ENCODE measurements around the gene MYO1B.

Gene MYO1B

DNA sequence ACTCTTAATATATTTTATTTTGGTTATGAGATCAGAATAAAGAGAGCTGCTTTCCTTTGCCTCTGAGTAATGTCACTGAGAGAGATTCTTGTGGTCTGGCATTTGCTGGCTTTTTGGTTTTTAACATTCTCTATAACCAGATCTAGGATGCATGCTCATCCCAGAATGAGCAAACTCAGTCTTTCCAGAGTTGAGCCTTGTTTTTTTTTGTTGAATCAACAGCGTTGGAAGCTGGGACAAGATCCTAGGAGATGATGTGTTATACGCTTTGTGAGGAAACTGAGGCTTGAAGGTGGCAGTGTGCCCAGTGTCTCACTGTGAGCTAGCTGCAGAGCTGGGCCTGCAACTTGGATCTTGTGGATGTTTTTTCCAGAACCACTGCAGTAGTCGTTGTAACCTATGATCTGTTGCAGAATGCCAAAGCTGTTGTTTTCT, 19.5 kb downstream of the MYO1B start:
- DNase-seq: no peak

DNA sequence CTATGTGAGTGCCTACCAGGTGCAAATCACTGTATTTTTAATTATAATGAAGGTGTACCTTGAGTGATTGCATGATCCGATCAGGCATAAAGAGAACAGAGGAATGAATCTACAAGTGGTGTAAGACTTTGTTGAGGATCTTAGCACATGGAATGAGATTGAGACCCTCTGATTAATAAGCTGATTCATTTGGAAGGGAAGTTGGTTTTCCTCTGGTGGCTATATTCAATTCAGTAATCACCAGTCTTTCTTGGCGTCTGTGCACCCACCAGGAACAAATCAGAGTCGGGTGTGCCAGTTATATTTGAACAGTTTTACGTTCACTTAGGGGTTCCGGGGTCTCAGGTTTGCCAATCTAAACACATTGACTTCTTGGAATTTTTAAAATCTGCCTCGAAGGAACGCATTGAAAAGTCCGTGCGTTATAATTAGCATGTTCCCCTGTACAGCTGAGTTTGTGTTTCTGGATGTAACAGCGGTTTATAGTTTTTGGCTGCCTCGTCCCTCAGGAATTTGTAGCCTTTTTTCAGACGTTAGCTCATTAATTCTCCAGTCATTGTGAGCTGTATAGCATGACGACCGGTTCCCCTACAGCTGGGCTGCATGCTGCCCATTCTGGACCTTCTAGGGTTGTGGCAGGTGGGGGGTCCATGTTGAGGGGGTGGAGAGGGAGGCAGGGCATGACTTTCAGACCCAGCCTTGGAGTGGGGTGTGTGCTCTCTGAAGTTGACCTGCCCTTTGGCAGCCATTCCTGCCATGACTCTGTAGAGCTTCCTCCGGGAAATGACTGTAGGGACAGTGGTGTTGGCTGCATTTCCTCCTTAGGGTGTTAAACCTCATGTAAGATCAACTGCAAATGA, 20.3 kb downstream of the MYO1B start:
- DNase-seq: no peak

DNA sequence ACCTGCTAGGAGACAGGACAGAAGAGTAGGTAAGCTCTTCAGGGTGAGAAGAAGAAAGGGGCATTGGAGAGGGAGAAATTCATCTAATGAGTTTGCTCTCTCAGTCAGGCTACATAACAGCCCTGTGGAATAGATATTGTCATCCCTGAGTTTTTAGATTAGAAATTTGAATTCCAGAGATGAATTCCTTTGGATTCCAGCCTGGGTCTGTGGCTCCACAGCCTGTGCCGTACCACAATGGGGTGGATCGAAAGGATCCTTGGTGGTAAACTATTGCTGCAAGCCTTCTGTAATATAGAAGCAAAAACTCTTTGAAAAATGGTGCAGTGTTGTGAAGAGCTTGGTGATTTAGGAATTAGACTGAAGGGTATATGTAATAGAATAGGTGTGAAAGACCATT, 21.0 kb downstream of the MYO1B start:
- DNase-seq: no peak

DNA sequence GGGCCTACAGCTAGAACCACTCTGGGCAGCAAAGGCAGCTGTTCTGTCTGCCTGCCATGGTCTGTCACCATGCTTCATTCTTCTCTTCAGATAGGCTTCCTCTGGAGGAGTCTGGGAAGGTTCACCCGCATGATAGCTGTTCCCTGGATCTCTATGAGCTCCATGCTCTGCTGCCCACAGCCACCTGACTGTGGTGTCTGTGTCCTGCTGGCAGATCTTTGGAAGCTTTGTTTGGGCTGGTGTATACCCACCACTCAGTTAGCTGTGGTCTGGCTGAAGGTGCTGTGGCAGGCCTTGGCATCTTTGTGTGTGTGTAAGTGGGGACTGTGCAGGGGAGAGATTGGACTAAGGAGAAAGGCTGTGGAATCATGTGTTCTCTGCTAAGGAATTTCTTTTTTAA, 23.4 kb downstream of the MYO1B start:
- no peak for DNase-seq

DNA sequence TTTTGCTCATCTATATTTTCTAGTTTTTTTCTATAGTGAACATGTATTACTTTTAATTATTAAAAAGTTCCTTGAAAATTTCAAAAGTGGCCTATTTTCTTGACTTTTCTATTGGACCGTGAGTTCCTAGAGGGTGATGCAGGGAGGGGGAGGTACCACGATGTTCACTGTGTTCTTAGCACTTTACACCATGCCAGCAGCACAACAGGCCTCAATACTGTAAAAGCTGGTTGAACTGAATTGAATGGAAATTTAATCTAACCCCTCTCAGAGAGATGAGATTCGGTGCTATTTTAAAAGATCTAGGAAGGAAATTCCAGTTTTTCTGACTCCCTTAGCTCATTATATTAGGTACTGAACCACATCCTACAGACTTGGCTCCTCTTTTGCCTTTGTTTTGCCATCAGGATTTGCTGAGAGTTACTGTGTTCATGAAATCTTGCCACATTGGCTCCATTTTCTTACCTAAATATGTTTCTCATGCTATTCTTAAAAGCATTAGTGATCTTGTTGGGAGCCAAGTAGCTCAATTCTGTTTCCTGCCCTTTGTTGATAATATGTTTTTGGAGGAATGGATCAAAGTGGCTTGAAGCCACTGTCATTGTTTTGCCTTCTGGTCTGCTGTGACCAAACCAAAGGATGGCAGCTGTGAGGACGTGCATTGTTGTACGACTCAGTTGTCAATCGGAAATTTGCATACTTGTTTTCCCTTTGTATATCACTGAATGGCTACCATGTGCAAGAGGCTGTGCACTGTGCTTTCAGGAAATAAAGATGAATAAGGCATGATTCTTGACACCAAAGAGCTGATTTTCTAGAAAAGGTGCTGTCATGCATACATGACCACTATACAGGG, 25.3 kb downstream of the MYO1B start:
- DNase-seq: no peak

DNA sequence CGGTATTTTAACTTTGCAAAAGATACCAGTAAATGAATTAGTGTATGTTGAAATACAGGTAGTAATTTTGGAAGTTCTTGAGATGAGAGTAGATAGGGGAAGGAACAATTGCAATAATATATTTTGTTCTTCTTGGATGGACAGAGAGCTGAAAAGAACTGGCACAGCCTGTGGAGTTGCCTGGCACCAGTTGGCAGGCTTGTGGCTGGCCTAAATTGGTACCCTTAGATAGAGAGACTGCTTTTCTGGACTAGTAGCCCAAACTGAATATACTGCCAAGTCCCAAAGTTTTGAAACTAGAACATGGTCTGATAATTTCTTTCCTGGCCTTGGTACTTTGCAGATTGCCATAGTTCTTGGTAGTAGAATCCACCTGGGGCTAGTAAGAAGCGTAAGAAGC, 26.9 kb downstream of the MYO1B start:
- DNase-seq: no peak

DNA sequence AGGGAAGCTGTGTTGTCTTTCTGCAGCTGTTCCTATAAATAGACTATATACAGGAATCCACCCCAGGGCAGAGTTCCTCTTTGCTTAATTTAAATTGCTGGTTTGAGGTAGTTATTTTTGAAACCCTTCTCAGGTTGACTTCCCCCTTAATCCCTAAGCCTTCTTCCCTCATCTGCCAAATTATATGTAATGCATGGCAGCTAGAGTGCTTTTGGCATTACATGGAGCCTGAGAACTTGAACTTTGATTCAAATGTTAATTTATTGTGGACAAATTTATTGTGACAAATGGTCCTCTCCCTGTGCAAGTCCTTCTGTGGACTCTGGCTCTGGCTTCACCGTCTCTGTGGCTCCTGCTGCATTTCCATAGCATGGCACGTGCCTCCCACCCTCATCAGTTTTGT, 29.2 kb downstream of the MYO1B start:
- no peak for DNase-seq

DNA sequence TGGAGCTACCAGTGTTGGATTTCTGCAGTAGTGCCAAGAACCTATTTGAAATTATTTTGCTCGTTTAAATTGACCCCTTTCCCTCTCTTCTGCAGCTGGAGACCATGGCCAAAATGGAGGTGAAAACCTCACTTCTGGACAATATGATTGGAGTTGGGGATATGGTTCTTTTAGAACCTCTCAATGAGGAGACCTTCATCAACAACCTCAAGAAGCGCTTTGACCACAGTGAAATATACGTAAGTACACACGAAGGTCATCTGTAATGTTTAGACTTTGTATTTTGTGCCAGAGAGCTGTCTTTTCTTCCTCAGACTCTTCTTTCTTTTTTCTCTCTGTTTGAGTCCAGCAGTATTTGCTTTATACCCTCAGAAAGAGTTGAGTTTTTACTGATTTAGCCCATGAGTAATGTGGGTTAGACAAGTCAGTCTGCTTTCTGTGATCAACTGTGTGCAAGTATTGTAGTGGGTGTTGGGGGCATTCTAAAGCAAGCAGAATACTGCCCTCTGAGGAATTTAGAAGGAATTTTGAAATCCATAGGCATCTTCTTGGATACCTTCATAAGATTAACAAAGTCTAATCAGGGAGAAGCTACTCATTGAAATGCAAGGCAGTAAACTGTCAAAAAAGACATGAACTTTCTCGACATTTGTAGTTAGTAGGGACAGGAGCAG, 31.7 kb downstream of the MYO1B start:
- no peak for DNase-seq

DNA sequence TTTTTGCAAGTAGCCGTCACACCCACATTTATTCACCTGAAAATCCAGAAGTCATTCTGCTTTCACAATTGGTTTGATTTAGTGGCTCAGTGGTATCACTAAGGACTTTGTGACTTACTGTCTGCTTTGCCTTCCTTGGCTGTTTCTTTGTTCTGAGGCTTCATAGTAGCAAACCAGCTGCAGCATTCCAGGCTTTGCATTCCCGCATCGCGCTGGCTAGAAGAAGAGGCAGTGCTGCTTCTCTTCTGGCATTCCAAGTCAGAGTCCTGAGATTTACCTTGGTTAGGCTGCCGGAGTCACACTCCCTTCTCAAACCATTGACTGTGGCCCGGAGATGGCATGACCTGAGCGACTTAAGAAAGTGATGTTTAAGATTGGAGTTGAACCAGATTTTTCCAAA, 35.1 kb downstream of the MYO1B start:
- no peak for DNase-seq

DNA sequence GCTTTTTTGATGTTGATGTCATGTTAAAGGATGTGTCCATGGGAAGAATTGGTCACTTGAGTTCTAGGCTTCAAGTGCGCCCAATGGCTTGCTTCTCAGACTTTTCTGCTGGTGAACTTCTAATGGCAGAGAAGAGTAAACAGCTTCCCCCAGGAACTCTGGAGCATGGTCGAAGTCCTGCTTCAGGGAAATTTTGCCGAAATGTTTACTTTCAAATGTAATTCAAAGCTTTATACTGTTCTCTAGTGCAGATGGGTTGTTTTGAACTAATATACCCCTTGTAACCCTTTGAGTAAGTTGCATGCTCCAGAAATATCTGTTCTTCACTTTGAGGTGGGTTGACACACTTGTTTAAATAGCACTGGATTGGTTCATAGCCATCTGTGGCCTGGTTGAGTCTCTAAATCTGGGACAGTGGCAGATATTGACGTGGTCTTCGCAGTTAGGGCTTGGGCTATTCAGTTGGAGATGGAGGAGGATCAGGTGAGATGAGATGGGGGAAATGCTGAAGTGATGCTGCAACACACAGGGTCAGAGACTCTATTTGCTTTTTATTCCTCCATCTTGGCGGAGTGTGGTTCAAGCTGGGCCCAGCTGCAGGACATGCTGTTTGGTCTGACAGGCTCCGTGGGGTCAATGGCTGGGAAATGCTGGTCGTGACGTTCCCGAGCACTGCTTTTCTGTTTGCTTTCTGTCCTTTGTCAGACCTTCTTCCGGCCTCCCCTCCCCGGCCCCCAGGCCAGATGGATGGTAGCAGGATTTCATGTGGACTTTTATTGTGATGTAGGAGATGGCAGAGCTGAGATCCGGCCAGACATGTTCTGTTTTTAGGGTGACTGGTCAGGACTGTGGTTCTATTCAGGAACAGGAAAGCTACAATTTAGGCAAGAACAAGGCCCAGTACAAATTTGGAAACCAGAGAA, 35.9 kb downstream of the MYO1B start:
- no peak for DNase-seq

DNA sequence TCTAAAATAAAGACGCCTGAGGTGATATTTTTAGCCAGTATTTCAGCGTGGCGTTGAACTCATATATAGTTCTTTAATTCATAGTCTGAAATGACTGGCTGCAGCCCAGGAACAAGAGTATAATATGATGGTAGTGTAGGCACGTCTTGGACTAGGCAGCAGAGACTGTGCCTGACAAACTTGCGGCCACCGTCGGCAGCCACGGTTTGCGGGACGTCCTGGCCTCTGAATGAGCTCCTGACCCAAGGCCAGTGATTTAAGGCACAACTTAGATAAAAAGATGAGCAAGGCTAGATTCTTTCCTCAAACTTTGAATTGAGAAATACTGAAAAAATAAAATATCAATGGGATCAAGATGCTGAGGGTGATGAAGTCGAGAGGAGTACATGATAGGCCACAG, 40.0 kb downstream of the MYO1B start:
- DNase-seq: no peak

DNA sequence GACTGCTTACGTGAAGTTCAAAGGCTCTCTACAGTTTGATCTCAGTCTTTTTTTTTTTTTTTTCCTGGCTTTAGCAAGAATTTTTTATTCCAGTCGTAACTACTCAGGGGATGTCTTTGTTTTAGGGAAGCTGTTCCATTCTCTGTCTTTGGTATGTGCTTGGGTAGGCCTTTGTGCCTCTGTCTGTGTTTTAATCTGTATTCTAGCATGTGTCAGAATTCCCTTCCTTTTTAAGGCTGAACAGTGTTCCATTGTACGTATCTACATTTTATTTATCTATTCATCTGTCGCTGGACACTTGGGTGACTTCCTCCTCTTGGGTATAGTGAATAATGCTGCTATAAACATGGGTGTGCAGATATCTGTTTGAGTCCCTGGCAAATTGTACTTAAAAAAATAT, 42.6 kb downstream of the MYO1B start:
- DNase-seq: no peak

DNA sequence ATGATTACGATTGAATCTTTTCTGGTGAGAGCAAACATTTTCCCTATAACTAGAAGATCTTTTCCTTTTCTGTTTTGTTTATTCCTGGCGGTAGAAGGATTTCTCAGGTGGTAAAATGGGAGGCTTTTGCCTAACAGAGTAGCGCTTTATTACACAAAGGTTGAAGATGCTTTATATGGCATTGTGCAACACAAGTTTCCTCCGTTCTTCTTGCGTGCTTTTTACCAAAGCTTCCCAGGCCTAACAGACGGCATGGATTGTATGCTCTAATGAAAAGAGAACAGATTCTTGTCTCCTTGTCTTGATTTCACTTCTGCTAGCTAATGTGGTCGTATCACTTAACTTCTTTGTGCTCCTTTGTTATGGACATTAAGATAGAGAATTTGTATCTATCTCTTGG, 43.8 kb downstream of the MYO1B start:
- DNase-seq: no peak

DNA sequence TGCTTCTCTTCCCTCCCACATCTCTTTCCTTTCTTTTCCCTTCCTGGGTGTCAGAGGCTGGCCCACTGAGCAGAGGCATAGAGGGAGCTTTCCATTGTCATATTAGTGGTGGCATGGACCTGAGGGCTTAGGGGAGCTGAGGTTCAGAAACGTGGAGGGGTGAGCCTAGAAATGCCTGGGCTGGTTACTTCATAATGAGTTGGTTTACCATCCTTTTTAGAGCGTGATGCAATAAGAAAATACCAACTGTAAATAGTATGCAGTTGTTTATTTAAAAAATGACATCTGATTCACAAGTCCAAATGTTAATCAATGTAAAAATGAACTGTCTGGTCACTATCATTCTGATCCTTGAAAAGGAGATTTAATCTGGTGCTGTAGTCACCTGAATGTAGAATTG, 46.3 kb downstream of the MYO1B start:
- DNase-seq: no peak

DNA sequence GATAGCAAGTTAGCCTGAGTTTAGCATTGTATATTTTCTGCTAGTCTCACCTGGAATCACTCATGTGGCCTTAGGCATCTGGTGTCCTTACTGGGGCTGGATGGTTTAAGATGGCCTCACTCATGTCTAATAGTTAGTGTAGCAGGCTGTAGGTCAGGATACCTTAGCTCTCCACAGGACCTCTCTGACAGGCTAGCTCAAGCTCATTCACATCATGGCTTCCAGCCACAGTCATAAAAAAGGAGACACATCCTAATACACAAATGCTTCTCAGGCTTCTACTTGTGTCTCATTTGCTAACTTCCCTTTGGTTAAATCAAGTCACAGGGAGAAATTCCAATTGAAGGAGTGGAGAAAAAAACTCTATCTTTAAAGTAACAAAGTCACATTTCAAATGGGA, 47.7 kb downstream of the MYO1B start:
- DNase-seq: no peak

DNA sequence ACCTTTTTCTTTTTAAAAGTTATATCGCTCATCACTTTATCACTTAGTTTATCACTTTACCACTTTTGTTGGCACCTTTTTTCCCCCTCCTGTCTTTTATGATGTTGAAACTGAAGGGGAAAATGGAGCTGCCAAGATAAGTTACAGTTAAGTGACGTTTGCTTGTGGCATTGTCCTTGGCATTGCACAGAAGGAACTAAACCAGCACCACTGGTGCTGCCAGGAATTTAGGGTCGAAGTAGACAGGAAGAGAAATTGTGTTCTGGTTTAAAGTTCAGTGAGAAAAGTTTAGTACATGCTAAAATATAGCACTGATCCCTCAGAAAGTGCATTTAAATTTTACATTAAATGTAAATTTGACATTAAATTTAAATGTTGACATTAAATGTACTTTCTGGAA, 49.9 kb downstream of the MYO1B start:
- no peak for DNase-seq

DNA sequence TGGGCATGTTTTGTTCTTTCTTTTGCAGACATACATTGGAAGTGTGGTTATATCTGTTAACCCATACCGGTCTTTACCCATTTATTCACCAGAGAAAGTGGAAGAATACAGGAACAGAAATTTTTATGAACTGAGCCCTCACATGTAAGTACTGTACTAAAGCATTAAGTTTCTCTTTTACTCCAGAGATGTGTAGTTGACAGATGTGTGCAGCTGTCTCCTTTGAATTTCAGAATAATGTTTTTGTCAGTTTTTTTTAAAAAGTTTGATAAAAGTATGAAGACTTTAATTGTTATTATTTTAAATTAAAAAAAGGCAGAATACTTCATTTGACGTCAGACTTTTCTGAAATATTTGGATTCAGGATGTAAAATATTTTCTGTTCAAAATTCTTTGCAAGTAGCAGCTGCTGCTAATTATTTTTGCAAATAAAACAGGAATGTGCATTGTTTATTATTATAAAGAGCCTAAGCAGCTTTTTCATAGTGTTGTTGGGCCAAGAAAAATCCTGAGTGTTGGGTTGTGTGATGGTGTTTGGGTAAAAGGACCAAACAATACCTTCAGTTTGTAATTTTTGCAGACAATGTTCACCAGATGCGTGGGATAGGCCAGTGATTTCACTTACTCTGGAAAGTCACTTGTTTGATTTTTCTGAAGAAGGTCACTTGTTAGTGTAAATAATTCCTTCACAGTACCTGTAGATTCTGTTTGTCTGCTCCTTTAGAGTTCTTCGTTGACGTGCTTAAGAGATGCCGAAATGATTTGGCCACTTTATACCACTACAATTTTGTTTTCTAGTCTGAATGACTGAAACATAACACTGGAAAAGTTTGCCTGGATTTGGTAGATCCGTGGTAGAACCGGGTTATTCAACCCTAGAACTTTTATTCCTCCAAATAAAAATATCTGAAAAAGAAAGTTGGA, 51.1 kb downstream of the MYO1B start:
- no peak for DNase-seq

DNA sequence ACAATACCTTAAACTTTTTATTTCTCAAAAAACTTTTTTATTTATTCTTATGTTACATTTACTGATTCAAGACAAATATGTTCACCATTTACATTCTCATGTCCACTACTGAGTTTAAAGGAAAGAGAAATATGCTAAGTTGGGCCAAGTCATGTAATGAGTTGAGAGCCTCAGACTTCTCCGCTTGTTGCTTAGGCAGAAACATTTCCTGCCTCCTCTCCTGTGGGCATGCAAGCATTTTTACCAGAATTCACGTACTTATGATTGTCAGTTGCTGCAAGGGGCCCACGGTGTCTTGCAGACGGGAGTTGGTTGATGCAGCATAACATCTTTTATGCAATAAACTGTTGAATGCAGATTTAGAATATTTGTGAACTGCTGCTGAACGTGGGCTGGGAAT, 51.8 kb downstream of the MYO1B start:
- DNase-seq: no peak

DNA sequence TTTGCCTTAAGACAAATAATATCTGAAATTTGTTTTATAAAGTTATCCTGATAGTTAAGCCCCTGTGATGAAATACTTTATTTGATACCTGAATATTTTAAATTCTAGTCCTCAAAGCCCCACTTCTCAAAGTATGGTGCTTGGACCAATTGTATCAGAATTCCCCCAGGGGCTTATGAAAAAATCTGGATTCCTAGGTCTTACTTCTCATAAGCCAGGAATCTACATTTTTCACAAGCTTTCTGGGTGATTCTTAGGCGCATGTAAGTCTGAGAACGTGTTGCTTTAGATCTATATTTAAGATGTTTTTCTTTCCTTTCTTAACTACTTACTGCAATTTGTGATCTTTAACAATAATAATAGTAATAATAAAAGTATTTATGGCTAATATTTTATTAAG, 53.1 kb downstream of the MYO1B start:
- DNase-seq: no peak

DNA sequence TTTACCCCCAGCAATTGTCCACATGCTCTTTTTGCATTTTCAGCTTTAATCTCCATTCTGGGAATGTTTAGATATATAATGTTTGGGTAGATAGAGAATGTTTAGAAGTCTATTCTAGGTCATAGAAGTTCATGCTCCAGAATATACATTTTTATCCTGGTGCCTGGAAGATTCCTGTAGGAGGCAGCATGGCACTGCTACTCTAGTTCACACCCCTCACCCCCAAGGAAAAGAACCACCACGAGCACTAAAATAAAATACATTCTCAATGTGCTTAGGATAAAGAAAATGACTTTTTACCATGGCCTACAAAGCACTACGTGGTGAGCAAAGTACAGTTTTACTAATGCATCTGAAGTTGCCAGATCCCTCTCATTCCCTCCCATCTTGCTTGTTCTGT, 53.8 kb downstream of the MYO1B start:
- no peak for DNase-seq

DNA sequence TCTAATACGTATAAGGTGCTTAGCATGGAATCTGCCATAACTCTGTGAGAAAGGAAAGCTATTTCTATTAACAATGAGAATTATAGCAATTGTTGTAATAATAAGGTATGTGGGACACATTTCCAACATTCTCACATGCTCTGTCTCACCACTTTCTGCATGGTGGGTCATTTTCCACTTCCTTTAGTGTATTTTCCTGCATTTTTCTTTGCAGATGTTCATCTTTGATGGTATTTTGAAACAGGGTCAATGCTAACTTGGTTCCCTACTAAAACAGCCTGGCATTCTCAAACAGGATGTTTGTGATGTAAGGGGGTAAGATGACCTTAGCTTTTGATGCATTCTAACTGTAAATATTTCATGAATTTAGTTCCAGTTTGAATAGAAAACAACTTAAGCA, 54.7 kb downstream of the MYO1B start:
- DNase-seq: no peak
